Activated CD8-positive, alpha-beta memory T cell treated with anti-CD3 and anti-CD28 coated beads, Interleukin-2, amount 50 U/mL, for 48 hours (primary cell): Measurements from ENCODE around the gene ULBP3.
"Not testable (repeated sequence)": the region's sequence is repeated elsewhere in the genome, so short reads cannot be mapped to it uniquely, and the experiment has no call there.

Experiments used
- DNase-seq: peaks from one replicate; pipeline ENCODE4 v3.0.0-alpha.2; 2020

Gene ULBP3

GRCh38 chr6:150014623-150015280 lies 54.2 kb downstream of the ULBP3 start:
- DNase-seq = not testable (repeated sequence)

GRCh38 chr6:150013785-150014622 lies 54.9 kb downstream of the ULBP3 start:
- DNase-seq = not testable (repeated sequence)

- not testable (repeated sequence) for DNase-seq
Measured at GRCh38 chr6:150012846-150013784, 55.8 kb downstream of the ULBP3 start.
